NCI-H748 (cell line): ENCODE data around the gene MYO1E.

Experiments used
- DNase-seq: peaks from one replicate; lab custom pipeline; 2025; ENCODE audit not compliant: unreplicated experiment; lab: John Stamatoyannopoulos, UW

MYO1E gene

GRCh38 chr15:59237119-59237855 lies 135.4 kb downstream of the MYO1E start:
- DNase-seq, result no peak

- DNase-seq, result no peak
Observed at GRCh38 chr15:59236394-59236793, 136.3 kb downstream of the MYO1E start.

GRCh38 chr15:59232476-59232875 lies 140.2 kb downstream of the MYO1E start:
- DNase-seq, result no peak

- no peak for DNase-seq
Observed at GRCh38 chr15:59230531-59231055, 142.1 kb downstream of the MYO1E start.

- no peak for DNase-seq
Observed at GRCh38 chr15:59229453-59229852, 143.2 kb downstream of the MYO1E start.

GRCh38 chr15:59229015-59229414 lies 143.7 kb downstream of the MYO1E start:
- DNase-seq, result no peak

- DNase-seq, result no peak
Observed at GRCh38 chr15:59227021-59227420, 145.7 kb downstream of the MYO1E start.

GRCh38 chr15:59224474-59224873 lies 148.2 kb downstream of the MYO1E start:
- peak; percentile 1 for DNase-seq

- DNase-seq, result no peak
Observed at GRCh38 chr15:59223736-59224135, 148.9 kb downstream of the MYO1E start.

- DNase-seq, result no peak
Observed at GRCh38 chr15:59222906-59223550, 149.6 kb downstream of the MYO1E start.

GRCh38 chr15:59221511-59222505 lies 150.9 kb downstream of the MYO1E start:
- DNase-seq, result no peak

- no peak for DNase-seq
Observed at GRCh38 chr15:59218710-59219109, 154.0 kb downstream of the MYO1E start.

- no peak for DNase-seq
Observed at GRCh38 chr15:59217876-59218498, 154.7 kb downstream of the MYO1E start.

GRCh38 chr15:59216911-59217310 lies 155.8 kb downstream of the MYO1E start:
- no peak for DNase-seq

- DNase-seq, result no peak
Observed at GRCh38 chr15:59210186-59210585, 162.5 kb downstream of the MYO1E start.

- DNase-seq, result no peak
Observed at GRCh38 chr15:59208613-59209249, 163.9 kb downstream of the MYO1E start.

- DNase-seq, result no peak
Observed at GRCh38 chr15:59206623-59207183, 166.0 kb downstream of the MYO1E start, which contains the start of gene LDHAL6B. TSS of gene LDHAL6B (plus strand) at chr15:59206843. CDS start at chr15:59206941, 98 bp downstream.

- DNase-seq, result no peak
Observed at GRCh38 chr15:59205839-59206622, 166.6 kb downstream of the MYO1E start.

- DNase-seq, result no peak
Observed at GRCh38 chr15:59203657-59204056, 169.0 kb downstream of the MYO1E start.
